Activated CD8-positive, alpha-beta memory T cell treated with anti-CD3 and anti-CD28 coated beads for 1 hour (primary cell): Measurements from ENCODE around the gene CCDC86.

ENCODE experiments used
- DNase-seq, 2 donors: peaks; one replicate each; pipeline ENCODE4 v3.0.0-alpha.2; 2020; ENCODE audit warnings: low read depth in 1 of 2; ENCODE audit errors: extremely low read depth in 1 of 2

Gene CCDC86

GRCh38 chr11:60867871-60868681, 26.2 kb downstream of the CCDC86 start:
- no peak for DNase-seq

GRCh38 chr11:60868682-60869450, 27.0 kb downstream of the CCDC86 start:
- no peak for DNase-seq

- DNase-seq: no peak
Observed at GRCh38 chr11:60869451-60869825, 27.5 kb downstream of the CCDC86 start.

GRCh38 chr11:60870276-60870675, 28.4 kb downstream of the CCDC86 start:
- no peak for DNase-seq

GRCh38 chr11:60870733-60871377, 28.9 kb downstream of the CCDC86 start:
- no peak for DNase-seq

GRCh38 chr11:60871378-60872061, 29.6 kb downstream of the CCDC86 start:
- DNase-seq: no peak

- DNase-seq: no peak
Observed at GRCh38 chr11:60872124-60872960, 30.4 kb downstream of the CCDC86 start.

GRCh38 chr11:60872961-60873524, 31.1 kb downstream of the CCDC86 start:
- DNase-seq: no peak

- no peak for DNase-seq
Observed at GRCh38 chr11:60873533-60873932, 31.6 kb downstream of the CCDC86 start.

- DNase-seq: no peak
Observed at GRCh38 chr11:60874421-60875365, 32.8 kb downstream of the CCDC86 start.

GRCh38 chr11:60875366-60876167, 33.7 kb downstream of the CCDC86 start:
- no peak for DNase-seq

GRCh38 chr11:60876168-60876485, 34.2 kb downstream of the CCDC86 start:
- DNase-seq: no peak

- no peak for DNase-seq
Observed at GRCh38 chr11:60878245-60879101, 36.6 kb downstream of the CCDC86 start.

GRCh38 chr11:60879104-60879503, 37.2 kb downstream of the CCDC86 start:
- no peak for DNase-seq

- no peak for DNase-seq
Observed at GRCh38 chr11:60879971-60880588, 38.2 kb downstream of the CCDC86 start.

GRCh38 chr11:60880643-60881282, 38.9 kb downstream of the CCDC86 start:
- DNase-seq: no peak
